Fibroblast of the conjunctiva (primary cell): ENCODE measurements around the gene KRTAP12-2.
"Not testable (repeated sequence)": the region's sequence is repeated elsewhere in the genome, so short reads cannot be mapped to it uniquely, and the experiment has no call there.

Experiments
- DNase-seq: peaks from one replicate; pipeline ENCODE4 v3.0.0-alpha.2; 2010; ENCODE audit warnings: low read depth

The KRTAP12-2 gene

DNA sequence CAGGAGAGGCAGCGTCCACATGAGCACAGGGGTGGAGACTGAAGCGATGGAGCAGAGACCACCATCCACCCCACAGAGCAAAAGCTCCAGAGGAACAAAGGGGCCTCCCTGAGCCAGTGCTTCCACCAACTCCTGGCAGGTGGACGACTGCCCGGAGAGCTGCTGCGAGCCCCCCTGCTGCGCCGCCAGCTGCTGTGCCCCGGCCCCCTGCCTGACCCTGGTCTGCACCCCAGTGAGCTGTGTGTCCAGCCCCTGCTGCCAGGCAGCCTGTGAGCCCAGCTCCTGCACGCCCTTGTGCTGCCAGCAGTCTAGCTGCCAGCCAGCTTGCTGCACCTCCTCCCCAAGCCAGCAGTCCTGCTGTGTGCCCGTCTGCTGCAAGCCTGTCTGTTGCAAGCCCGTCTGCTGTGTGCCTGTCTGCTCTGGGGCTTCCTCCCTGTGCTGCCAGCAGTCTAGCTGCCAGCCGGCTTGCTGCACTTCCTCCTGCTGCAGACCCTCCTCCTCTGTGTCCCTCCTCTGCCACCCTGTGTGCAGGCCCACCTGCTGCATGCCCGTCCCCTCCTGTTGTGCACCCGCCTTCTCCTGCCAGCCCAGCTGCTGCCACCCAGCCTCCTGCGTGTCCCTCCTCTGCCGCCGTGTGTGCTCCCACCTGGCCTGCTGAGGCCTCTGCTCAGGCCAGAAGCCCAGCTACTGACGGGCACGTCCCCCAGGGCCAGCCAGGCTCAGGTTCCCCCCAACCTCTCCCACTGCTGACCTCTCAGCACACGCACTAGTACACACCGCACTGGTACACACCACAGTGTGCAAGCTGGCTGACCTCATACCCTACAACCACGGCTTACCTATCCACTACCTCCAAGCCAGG is 35.6 kb upstream of the KRTAP12-2 start:
- no peak for DNase-seq

DNA sequence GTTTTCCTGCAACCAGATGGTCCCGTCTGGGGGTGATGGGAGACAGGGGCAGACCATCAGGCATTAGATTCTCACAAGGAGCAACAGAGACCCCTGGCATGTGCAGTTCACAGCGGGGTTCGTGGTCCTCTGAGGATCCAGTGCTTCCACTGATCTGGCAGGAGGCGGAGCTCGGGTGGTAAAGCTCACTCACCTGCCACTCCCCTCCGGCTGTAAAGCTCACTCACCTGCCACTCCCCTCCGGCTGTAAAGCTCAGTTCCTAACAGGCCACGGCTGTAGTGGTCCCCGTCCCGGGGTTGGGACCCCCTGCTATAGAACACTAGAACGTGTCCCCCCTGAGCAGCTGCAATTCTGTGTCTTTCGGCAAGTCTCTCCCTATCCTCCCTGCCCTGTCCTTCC is 34.8 kb upstream of the KRTAP12-2 start:
- no peak for DNase-seq

DNA sequence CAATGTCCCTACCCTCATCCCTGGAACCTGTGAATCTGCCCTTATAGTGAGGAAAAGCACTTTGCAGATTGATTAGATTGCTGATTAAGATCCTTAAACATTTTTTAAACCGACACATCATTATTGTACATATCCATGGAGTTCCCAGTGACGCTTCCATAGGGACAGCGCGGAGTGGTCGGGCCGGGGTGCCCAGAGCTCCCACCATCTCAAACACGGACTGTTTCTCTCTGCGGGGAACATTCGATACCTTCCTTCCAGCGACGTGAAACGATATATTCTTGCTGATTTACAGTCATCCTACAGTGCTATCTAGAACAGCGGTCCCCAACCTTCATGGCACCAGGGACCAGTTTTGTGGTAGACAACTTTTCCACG is 34.3 kb upstream of the KRTAP12-2 start:
- DNase-seq, result no peak

DNA sequence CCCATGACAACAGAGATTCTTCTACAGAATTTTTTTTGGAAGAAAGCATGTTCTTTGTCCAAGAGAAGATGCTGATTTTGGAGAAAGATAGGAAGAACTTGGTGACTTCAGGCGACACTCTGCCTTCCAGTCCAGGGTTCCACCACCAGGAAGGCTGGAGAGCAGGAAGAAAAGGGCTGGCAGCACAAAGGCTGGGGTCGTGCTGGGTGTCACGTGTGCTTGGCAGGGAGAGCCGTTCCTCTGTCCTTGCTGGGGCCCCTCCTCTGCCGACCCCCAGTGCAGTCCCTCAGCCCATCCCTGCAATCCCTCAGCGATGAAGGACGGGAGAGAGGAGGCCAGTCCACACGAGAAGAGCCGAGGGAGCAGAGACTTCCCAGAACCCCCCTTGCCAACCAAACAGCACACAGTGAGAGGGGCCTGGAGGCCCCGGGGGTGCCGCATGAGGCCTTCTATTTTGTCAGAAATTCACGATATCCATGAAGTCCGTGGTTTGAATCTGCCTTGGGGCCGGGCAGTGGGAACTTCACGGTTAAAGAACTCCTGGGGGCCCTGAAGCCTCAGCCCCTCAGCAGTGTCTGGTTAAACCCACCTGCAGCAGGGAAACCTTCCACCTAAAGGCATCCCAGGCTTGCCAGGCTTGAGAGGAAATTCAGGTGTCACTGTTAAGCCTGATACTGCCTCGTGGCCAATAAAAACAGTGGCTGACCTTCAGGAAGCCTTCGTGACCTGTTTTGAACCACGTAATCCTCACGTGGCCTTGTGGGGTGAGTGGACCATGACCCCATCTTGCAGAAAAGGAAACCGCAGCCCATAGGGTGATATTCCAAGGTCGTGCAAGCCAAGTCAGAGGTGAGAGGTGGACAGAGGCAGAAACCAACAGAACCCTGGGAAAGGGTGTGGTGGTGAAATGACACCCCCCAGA is 33.6 kb upstream of the KRTAP12-2 start:
- DNase-seq, result no peak

DNA sequence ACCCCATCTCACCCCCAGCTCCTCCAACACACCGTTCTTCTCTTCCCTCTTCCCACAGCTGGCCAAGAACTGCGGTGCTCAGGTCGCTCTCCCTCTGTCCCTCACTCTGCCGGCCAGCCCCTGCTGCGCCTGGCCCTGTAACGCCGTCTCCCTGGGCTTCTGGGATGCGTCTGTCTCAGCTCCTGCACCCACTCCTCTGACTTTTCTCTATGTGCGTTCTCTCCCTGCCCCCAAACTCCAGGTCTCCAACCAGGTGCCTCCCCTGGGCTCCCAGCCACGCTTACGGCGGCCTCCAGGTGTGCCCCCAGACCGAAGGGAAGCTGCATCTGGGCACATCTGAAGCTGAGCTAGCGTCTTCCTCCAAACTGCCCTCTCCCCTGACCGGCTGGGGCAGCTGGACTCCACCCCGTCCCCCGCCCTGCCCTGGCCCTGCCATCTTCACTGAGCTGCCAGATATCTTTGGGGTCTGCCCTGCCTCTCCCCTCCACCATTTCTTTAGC is 32.8 kb upstream of the KRTAP12-2 start:
- DNase-seq, result no peak

DNA sequence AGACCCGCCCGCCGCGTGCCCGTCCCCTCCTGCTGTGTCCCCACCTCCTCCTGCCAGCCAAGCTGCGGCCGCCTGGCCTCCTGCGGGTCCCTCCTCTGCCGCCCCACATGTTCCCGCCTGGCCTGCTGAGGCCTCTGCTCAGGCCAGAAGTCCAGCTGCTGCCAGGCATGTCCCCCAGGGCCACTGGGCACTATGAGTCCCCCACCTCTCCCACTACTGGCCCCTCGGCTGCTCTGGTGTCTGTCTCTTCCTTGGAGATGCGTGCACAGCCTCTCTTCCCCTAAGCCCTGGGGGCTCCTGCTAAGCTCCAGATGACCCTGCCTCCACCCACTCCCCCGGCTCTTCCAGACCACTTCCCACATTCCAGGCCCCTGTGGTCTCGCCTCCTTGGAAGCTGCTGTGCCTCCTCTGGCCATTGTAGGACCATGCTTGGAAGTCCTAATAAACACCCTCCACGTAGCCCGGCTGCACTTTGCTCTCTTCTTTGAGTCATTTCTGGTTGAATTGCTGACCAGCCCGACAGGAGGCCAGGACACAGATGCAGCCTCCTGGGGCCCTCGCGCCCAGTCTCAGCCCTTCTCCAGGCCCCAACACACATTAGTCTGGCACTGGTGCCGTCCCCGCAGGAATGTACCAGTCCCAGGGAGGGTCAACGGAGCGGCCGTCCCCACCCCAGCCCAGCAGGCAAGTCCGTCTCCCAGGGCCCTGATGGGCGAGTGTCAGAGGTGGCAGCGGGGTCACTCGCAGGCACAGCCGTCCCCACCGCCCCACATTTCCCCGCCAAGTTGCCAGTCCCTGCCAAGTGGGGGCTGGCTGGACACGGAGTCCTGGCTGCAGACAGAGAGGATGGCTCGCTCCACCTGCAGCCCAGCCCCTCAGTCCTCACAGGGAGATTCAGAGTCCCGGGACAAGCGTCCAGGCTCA is 31.3 kb upstream of the KRTAP12-2 start:
- no peak for DNase-seq

DNA sequence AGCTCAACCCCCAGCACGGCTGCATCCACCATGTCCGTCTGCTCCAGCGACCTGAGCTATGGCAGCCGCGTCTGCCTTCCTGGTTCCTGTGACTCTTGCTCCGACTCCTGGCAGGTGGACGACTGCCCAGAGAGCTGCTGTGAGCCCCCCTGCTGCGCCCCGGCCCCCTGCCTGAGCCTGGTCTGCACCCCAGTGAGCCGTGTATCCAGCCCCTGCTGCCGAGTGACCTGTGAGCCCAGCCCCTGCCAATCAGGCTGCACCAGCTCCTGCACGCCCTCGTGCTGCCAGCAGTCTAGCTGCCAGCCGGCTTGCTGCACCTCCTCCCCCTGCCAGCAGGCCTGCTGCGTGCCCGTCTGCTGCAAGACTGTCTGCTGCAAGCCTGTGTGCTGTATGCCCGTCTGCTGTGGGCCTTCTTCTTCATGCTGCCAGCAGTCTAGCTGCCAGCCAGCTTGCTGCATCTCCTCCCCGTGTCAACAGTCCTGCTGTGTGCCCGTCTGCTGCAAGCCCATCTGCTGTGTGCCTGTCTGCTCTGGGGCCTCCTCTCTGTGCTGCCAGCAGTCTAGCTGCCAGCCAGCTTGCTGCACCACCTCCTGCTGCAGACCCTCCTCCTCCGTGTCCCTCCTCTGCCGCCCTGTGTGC is 30.6 kb upstream of the KRTAP12-2 start, which contains the start of gene KRTAP10-12:
Gene KRTAP10-12 (plus strand): TSS at position 1 of the 639 bp plus-strand sequence. CDS start 30 bp downstream, at position 31.
- DNase-seq, result not testable (repeated sequence)

DNA sequence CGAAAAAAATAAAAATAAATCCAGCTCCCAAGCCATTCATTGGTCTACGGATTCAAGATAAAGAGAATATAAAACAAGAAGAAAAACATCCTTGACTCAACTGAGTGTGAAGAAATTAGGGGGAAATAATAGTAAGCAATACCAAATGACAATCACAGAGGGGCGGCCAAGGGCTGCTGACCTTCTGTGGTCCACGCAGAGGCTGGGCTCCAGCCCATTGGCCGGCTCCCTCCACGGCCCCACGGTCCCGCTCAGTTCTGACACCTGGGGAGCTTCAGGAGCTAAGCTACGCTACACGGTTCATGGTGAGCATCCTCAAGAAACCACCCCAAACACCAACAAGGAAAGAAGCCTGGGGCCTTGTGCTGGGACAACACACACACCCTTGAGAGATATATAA is 29.8 kb upstream of the KRTAP12-2 start:
- no peak for DNase-seq

DNA sequence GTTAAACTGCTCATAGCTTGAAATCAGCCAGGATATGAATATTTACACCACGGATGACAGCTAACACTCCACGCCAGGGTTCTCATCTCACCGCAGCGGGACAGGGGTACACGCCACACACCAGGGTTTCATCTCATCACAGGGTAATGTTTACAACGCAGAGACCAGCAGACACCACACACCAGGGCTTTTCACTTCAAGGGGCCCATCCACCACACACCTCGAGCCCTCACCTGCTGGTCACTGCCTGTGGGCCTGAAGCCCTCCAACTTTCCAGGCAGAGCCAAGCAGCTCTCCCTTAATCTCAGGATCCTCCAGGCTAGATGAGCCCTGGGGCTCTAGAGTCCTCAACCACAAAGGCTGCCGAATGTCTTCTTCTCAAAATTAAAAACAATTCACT is 28.9 kb upstream of the KRTAP12-2 start:
- DNase-seq, result no peak

DNA sequence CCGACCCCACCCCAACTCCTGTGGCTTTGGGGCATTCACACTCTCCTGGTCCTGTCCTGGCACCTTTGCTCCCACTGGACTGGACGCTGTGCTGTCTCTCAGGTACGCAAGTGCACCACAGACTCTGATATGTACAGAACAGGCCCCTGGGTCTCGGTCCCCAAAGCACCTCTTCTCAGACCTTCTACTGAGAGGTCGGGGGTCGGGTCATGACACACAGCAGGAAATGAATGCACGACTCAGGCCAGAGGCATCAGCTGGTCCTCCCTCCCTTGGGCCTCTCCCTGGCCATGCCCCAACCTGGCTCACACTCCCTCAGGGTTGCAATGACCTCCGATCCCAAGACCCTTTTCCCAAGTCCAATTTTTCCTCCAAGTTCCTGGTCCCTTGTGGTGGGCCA is 28.5 kb upstream of the KRTAP12-2 start:
- no peak for DNase-seq

DNA sequence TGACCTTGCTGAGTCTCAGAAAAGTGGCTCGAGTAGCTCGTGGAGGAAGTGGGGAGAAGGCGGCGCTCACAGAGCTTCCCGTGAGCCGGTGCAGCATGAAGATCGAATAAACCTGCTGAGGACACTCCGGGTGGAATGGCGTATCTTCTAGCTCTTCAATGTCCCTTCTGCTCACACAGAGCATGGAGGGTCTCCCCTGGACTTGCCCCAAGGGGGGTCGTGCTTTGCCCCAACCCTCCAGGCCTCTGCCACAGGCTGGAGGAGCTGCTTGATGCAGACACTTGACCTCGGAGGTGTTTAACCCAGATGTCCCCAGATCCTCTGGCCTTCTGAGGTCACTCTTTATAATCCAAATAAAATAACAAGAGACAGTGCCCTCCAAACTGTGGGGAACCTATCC is 28.0 kb upstream of the KRTAP12-2 start:
- no peak for DNase-seq

DNA sequence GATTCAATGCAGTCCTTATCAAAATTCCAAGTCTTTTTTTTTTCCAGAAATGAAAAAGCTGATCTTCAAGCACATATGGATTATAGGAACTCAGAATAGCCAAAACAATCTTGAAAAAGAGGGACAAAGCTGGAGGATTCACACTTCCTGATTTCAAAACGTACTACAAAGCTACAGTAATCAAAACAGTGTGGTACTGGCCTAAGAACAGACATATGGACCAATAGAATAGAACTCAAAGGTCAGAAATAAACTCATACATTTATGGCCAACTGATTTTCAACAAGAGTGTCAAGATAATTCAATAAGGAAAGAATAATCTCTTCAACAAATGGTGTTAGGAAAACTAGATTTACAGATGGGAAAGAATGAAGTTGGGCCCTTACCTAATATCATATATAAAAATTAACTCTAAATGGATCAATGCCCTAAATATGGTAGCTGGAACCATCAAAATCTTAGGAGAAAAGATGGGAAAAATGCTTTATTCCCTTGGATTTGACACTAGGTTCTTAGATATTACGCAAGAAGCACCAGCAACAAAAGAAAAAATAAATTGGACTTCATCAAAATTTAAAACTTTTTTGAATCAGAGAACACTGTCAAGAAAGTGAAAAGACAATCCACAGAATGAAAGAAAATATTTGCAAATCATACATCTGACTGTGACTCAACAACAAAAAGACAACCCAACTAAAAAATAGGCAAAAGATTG is 26.2 kb upstream of the KRTAP12-2 start:
- no peak for DNase-seq

DNA sequence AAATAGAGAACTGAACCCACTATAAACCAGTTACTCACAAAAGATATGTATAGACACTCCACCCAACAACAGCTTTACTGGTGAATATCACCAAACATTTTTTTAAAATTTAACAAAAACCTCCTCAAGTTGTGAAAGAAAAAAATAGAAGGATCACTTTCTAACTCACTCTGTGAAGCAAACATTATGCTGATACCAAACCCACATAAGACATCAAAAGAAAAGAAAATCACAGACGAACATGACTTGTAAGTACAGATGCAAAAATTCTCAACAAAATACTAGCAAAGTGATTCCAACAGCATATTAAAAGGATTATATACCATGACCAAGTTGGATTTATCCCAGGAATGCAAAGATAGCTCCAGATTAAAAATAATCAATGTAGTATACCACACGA is 25.0 kb upstream of the KRTAP12-2 start:
- DNase-seq, result no peak

DNA sequence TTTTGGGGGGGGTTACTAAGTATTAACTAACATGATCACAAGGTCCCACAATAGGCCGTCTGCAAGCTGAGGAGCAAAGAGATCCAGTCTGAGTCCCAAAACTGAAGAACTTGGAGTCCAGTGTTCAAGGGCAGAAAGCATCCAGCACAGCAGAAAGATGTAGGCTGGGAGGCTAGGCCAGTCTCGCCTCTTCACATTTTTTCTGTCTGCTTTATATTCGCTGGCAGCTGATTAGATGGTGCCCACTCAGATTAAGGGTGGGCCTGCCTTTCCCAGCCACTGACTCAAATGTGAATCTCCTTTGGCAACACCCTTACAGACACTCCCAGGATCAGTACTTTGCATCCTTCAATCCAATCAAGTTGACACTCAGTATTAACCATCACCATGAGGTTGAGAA is 23.0 kb upstream of the KRTAP12-2 start:
- not testable (repeated sequence) for DNase-seq

DNA sequence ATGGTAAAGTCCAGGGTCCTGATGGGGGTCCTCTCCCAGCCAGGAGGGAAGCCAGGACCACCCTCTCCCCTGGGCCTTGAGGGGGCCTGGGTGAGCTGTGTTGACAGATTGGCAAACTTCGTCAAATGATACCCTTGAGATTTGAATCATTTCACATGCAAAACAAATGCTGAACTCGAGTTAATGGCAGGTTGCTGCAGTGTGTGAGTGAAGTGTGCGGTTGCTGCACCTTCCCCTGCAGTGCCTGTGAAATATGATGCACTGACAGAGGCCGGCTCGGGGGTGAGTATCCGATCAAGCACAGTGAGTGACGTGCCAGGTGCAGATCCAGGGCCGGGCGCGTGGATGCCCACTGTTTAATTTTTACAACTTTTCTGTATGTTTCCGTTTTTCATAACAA is 20.9 kb upstream of the KRTAP12-2 start:
- no peak for DNase-seq

DNA sequence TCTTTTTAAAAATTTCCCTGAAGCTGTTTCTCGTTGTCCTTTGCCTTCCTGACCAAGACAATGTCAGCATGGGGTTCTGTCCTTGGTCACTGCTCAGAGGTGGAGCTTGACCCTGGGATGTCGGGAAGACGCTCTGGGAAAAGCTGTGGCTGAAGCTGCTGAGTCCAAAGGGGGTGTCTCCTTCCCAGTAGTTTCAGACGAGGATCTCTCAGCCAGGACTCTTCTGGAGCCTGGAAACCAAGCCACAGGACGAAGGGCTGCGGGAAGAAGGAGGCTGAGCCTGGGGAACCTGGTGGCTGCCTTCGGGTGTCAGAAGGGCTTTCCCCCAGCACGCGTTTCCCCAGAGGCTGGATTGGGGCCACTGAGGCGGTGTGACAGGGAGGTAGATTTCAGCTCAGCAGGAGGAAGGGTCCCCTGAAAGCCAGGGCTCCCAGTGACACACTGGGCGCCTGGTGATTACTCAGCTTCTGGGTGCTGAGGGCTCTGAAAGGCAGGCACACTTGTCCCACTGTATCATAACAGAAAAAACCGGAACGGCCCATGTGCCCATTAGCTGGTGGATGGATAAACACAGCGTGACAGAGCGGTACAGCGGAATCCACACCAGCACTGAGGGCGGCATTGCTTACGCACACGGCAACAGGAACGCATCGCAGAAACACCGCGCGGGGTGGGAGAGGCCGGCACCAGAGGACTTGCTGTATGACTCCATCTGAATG is 20.3 kb upstream of the KRTAP12-2 start:
- DNase-seq, result no peak

DNA sequence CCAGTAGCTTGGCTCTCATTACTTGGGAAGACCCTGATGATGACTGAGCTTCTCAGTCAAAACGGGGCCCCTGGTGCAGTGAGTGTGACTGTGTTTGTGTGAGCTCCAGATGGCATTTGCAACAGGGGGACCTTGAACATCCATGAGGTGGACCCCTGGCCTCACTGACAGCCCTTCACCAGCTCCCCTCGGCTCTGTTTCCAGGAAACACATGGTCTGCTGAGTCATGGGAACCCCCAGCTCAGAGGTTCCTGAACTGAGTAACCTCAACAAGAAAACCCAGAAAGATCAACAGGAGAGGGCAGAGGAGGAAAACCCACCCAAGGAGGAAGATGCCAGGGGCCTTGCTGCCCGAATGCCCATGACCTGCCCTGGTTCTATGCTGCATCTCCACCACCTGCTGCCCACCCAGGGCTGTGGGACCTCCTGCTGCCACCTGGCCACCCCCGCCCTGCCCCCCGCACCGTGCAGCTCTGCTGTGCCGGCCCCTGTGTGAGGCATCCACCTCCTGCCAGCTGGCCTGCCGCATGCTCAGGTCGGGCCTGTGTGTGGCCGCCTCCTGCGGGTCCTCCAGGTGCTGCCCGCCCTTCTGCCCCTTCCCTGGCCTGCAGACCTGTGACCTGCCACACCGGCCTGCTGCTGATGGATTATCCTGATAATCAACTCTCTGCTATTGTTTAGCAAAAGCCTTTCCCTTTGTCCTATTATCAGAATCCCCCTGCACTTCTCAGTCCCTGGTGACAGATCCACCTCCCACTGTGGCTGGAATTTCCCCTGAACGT is 19.5 kb upstream of the KRTAP12-2 start:
- no peak for DNase-seq

DNA sequence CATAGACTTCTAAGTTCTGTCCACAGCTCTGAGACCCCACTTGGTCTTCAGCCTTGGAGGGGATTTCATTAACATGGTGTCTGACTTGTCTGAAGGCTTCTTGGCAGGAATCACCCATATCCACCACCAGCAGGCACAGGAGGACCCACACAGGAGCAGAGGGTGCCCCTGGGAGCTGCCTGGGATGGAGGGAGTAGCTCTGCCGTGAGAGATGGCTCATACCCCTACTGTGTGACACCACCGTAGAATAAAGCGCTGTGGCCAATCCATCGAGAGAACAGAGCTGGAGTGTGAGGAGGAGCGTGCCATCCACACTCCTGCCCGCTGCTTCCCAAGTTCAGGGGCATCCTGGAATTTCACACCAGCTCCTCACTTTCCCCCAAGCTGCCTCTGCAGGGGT is 18.3 kb upstream of the KRTAP12-2 start:
- not testable (repeated sequence) for DNase-seq

DNA sequence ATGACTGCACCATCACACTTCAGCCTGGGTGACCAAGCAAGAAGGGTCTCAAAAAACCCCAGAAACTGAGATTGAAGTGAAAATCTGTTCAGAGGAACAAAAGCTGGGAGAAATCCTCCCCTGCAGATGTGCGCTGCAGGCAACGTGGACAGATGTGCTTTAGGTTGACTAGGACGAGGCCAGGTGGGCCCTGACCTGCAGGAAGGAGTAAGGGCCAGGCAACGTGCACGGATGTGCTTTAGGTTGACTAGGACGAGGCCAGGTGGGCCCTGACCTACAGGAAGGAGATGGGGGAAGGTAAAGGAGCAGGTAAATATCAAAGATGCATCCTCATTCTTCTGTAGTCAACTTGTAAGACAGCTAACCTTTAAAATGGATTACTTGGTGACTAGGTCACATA is 17.8 kb upstream of the KRTAP12-2 start:
- no peak for DNase-seq
